GM19438 (cell line): ENCODE results near the gene CYP2D6.
"Not testable (repeated sequence)": the region's sequence is repeated elsewhere in the genome, so short reads cannot be mapped to it uniquely, and the experiment has no call there.

Experiments
- ATAC-seq: cut with Tn5 transposase; IDR thresholded peaks from one replicate; pipeline ENCODE4 v1.9.1; 2021; ENCODE audit warnings: low read depth; ENCODE audit not compliant: unreplicated experiment

The CYP2D6 gene

GRCh38 chr22:42158456-42159132 lies 28.0 kb upstream of the CYP2D6 start:
- ATAC-seq = no peak

GRCh38 chr22:42156598-42156997 lies 26.0 kb upstream of the CYP2D6 start:
- ATAC-seq = no peak

GRCh38 chr22:42156121-42156520 lies 25.5 kb upstream of the CYP2D6 start:
- no peak for ATAC-seq

GRCh38 chr22:42155053-42155543 lies 24.5 kb upstream of the CYP2D6 start:
- no peak for ATAC-seq

GRCh38 chr22:42154293-42155052 lies 23.9 kb upstream of the CYP2D6 start:
- ATAC-seq = no peak

GRCh38 chr22:42152661-42153270 lies 22.2 kb upstream of the CYP2D6 start:
- ATAC-seq = no peak

- no peak for ATAC-seq
These were observed 21.5 kb upstream of the CYP2D6 start for GRCh38 chr22:42151924-42152635.

GRCh38 chr22:42150727-42151590 lies 20.3 kb upstream of the CYP2D6 start:
- ATAC-seq = no peak

GRCh38 chr22:42149798-42150197 lies 19.2 kb upstream of the CYP2D6 start:
- ATAC-seq = not testable (repeated sequence)

- no peak for ATAC-seq
These were observed 14.6 kb upstream of the CYP2D6 start for GRCh38 chr22:42145175-42145574.

GRCh38 chr22:42143859-42144822 lies 13.5 kb upstream of the CYP2D6 start:
- not testable (repeated sequence) for ATAC-seq

- ATAC-seq = no peak
These were observed 12.3 kb upstream of the CYP2D6 start for GRCh38 chr22:42142771-42143461.

GRCh38 chr22:42141307-42142057 lies 10.9 kb upstream of the CYP2D6 start:
- not testable (repeated sequence) for ATAC-seq

- not testable (repeated sequence) for ATAC-seq
These were observed 9.5 kb upstream of the CYP2D6 start for GRCh38 chr22:42140153-42140552.

GRCh38 chr22:42139508-42139907 lies 8.9 kb upstream of the CYP2D6 start:
- not testable (repeated sequence) for ATAC-seq

- ATAC-seq = no peak
These were observed 8.4 kb upstream of the CYP2D6 start for GRCh38 chr22:42138972-42139371.

GRCh38 chr22:42138122-42138770 lies 7.6 kb upstream of the CYP2D6 start:
- no peak for ATAC-seq
